GM12878 (cell line): ENCODE data around the gene MAST3. TPM values are rescaled to one million over a fixed set of nuclear protein-coding genes. Genes with fewer than 3 reads are reported as not detected.

ENCODE experiments used
- ATAC-seq: fragments of 200-7000 bp; cut with Tn5 transposase; 3 replicates; pipeline ENCODE4 v1.9.1; 2020; ENCODE audit warnings: mild to moderate bottlenecking, moderate library complexity
- BruUV-seq: library from RNA; stranded (reverse); fragments of 400-500 nt; replicated peaks from 2 replicates; lab custom pipeline; 2021; lab: Mats Ljungman, UMichigan
- CTCF ChIA-PET: fragments of 300-600 bp; sonication (Branson Sonifier 250); formaldehyde crosslinking; extraction: SDS; loops from one replicate; lab custom pipeline; 2021; ENCODE audit warnings: inconsistent platforms; lab: Yijun Ruan, JAX
- POLR2A ChIA-PET: fragments of 350-600 bp; formaldehyde crosslinking; extraction: SDS; loops from one replicate; lab custom pipeline; 2021; ENCODE audit warnings: inconsistent platforms; lab: Charles Lee
- RAD21 ChIA-PET: fragments of 300-600 bp; sonication (Branson Sonifier 250); formaldehyde crosslinking; loops from one replicate; lab custom pipeline; 2023; ENCODE audit warnings: antibody characterized with exemption; ENCODE audit not compliant: unreplicated experiment; lab: Charles Lee
- SMC1A ChIA-PET: fragments of 300-600 bp; sonication (Branson Sonifier 250); formaldehyde crosslinking; loops from one replicate; lab custom pipeline; 2023; ENCODE audit not compliant: unreplicated experiment, uncharacterized antibody; lab: Charles Lee
- DNase-seq: peaks from one replicate; pipeline ENCODE4 v3.0.0-alpha.2; 2011; ENCODE audit warnings: low read depth, low spot score
- FAIRE-seq: peaks from 3 replicates; lab custom pipeline; 2011; peaks lifted over from hg19 to GRCh38; lab: Jason Lieb, UNC
- H2AFZ ChIP-seq: 2 replicates; pipeline ENCODE4 v1.6.0; 2011; ENCODE audit warnings: low read depth, low read length, control low read depth; ENCODE audit not compliant: control insufficient read depth
- H3K27ac ChIP-seq: 2 replicates; pipeline ENCODE4 v1.5.1; 2011; ENCODE audit warnings: control low read depth; ENCODE audit not compliant: control insufficient read depth, insufficient read depth
- H3K27me3 ChIP-seq, 2 experiments: replicated peaks in 1 of 2; 2 replicates each; pipeline versions ENCODE4 v1.6.0 to v1.6.1; 2011; ENCODE audit warnings: low read length in 1 of 2; ENCODE audit not compliant: control insufficient read depth in 2 of 2, insufficient read depth in 2 of 2
- H3K36me3 ChIP-seq, 2 experiments: 2 replicates each; pipeline ENCODE4 v1.5.1; 2011; ENCODE audit warnings: low read length in 1 of 2; ENCODE audit not compliant: control insufficient read depth in 2 of 2, insufficient read depth in 2 of 2
- H3K4me1 ChIP-seq: 2 replicates; pipeline ENCODE4 v1.6.1; 2011; ENCODE audit warnings: mild to moderate bottlenecking, low read length, moderate library complexity, mixed read lengths; ENCODE audit not compliant: control insufficient read depth, insufficient read depth
- H3K4me2 ChIP-seq: 2 replicates; pipeline ENCODE4 v1.6.0; 2011; ENCODE audit warnings: control low read depth; ENCODE audit not compliant: control insufficient read depth, insufficient read depth
- H3K4me3 ChIP-seq: fragments of 200-600 bp; sonication (generic); 2 replicates; pipeline ENCODE4 v1.5.1; 2016
- H3K79me2 ChIP-seq: 2 replicates; pipeline ENCODE4 v1.6.0; 2011; ENCODE audit warnings: low read length; ENCODE audit not compliant: control insufficient read depth, insufficient read depth
- H3K9ac ChIP-seq: 2 replicates; pipeline ENCODE4 v1.8.0; 2011; ENCODE audit warnings: low read length, control low read depth, mixed read lengths; ENCODE audit not compliant: control insufficient read depth, insufficient read depth
- H3K9me3 ChIP-seq: replicated peaks from 3 replicates; pipeline ENCODE4 v1.5.1; 2011; ENCODE audit warnings: mild to moderate bottlenecking, low read length; ENCODE audit not compliant: control insufficient read depth, insufficient read depth
- H4K20me1 ChIP-seq: 2 replicates; pipeline ENCODE4 v1.6.0; 2011; ENCODE audit not compliant: control insufficient read depth, insufficient read depth
- FOXM1 ChIP-seq: IDR thresholded peaks from 2 replicates; pipeline ENCODE4 v1.6.1; 2012; ENCODE audit warnings: low read depth, mild to moderate bottlenecking, inconsistent platforms, low read length, moderate library complexity
- RBBP5 ChIP-seq: fragments of 200-600 bp; sonication (generic); conservative IDR thresholded peaks from 2 replicates; pipeline ENCODE4 v1.6.1; 2016
- REST ChIP-seq: IDR thresholded peaks from 2 replicates; pipeline ENCODE4 v1.6.1; 2012; ENCODE audit warnings: mild to moderate bottlenecking, low read depth, low read length
- ZBTB33 ChIP-seq: fragments of 450-650 bp; IDR thresholded peaks from 2 replicates; pipeline ENCODE4 v1.6.1; 2017; ENCODE audit warnings: mild to moderate bottlenecking
- ZSCAN29 ChIP-seq: fragments of 450-650 bp; IDR thresholded peaks from 2 replicates; pipeline ENCODE4 v1.6.1; 2017; ENCODE audit warnings: mild to moderate bottlenecking, moderate library complexity
- WGBS: methylation state at CpG from one replicate; pipeline ENCODE4 v1.1.6; 2016; ENCODE audit warnings: low lambda C conversion rate; ENCODE audit not compliant: insufficient replicate concordance, insufficient coverage; ENCODE audit errors: missing lambda C conversion rate; 5-methylcytosine and 5-hydroxymethylcytosine counted together
- in situ Hi-C: fragments of 300-500 bp; cut with MboI; formaldehyde crosslinking; loops from 9 replicates; pipeline ENCODE4 v1.14.3; 2018; ENCODE audit warnings: mixed read lengths
- intact Hi-C: fragments of 100-400 bp; cut with micrococcal nuclease; formaldehyde crosslinking; loops from one replicate; pipeline ENCODE4 v1.14.2; 2022; ENCODE audit not compliant: unreplicated experiment
- polyA plus RNA-seq, 11 experiments: library from polyadenylated mRNA; depleted of rRNA in 4 of 11; unstranded in 6 of 11; stranded (reverse) in 5 of 11; fragments of >200 nt; fragmentation: Nextera tagmentation in 4 of 11; fragmentation: Illumina TruSeq in 1 of 11; extraction: Ambion mirVana in 4 of 11; extraction: Trizol in 1 of 11; gene quantifications; 1 replicate in 1 of 11; 2 replicates in 10 of 11; pipeline versions ENCODE4 v1.2.1 to v1.2.3, GENCODE V29; 2011 to 2016; ENCODE audit warnings: inconsistent platforms in 2 of 11, missing spikeins in 2 of 11, low read depth in 1 of 11
- total RNA-seq, 4 experiments: library from RNA; depleted of rRNA in 3 of 4; stranded (reverse); fragments of >200 nt in 3 of 4; fragmentation: Illumina TruSeq in 1 of 4; extraction: Trizol in 1 of 4; gene quantifications; 2 replicates each; pipeline versions ENCODE4 v1.2.1 to v1.2.3, GENCODE V29; 2013 to 2021

MAST3 gene
- total and polyA plus RNA-seq, 10 of the 15 experiments (the other 5 are each of a cell fraction or from before 2014, with no cell fraction given), result 3.0 to 22.2 (median 7.5) TPM

- no peak for TF ChIP-seq ZBTB33
- TF ChIP-seq REST, result no peak
- no peak for TF ChIP-seq RBBP5
These were observed 99.7 kb downstream of the MAST3 start (continued) for GRCh38 chr19:18197306-18197705.

GRCh38 chr19:18197941-18198340, 100.4 kb downstream of the MAST3 start:
- in situ Hi-C loops (no loop called here), intact Hi-C loops (no loop called here)
- Histone ChIP-seq H2AFZ (no peak overlapping the region), H3K9ac (no peak overlapping the region), H4K20me1 (no peaks in the 10 kb centered on the region), H3K27me3 (no peaks in the 10 kb centered on the region), H3K79me2 (peaks cover 11% of the 10 kb centered on the region), H3K27ac (no peak overlapping the region), H3K9me3 (no peaks in the 10 kb centered on the region), H3K4me3 (no peak overlapping the region), H3K36me3 (peaks cover 5 to 20% of the 10 kb centered on the region in 2 experiments; a peak in 3 of 4 replicates), H3K4me2 (no peak overlapping the region), H3K4me1 (peaks cover 8% of the 10 kb centered on the region)
- SMC1A ChIA-PET, result interaction anchor here (1.0 kb wide), 1 partner anchor 21 kb away, joined by 3 read pairs; no protein-coding TSS in a partner anchor
- TF ChIP-seq ZSCAN29, result no peak
- TF ChIP-seq FOXM1, result no peak
- no peak for DNase-seq
- CTCF ChIA-PET, result no interaction called here
- BruUV-seq, result no TSS peak
- WGBS, result 75% methylated on average over 6 of the region's 6 CpGs
- FAIRE-seq, result no peak
- no peak for ATAC-seq
- POLR2A ChIA-PET, result interaction anchor here (0.6 to 0.7 kb wide), 2 partner anchors 18 to 91 kb away, joined by 3 read pairs; no protein-coding TSS in a partner anchor
- RAD21 ChIA-PET, result no interaction called here
